ENCODE measurements around the gene PPP1R3C.

DNA sequence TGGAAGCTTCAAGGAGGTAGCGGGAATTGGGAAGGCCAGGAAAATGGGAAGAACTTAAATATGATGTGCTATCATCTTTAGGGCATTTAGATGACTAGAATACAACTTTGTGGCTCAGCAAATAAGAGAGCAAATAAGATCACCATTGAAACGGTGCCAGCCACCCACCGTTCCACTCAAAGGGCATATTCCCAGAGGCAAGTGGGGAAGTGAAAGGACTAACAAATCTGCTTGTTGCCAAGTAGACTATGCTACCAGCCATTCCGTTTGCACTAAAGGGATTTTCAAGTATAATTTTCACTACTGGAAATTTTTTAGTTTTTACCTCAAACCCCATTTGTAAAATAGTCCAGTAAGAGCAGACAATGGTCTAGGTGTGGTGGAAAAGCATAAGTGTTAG lies 4.0 kb upstream of the PPP1R3C start:
- TF ChIP-seq, protein P1, sequence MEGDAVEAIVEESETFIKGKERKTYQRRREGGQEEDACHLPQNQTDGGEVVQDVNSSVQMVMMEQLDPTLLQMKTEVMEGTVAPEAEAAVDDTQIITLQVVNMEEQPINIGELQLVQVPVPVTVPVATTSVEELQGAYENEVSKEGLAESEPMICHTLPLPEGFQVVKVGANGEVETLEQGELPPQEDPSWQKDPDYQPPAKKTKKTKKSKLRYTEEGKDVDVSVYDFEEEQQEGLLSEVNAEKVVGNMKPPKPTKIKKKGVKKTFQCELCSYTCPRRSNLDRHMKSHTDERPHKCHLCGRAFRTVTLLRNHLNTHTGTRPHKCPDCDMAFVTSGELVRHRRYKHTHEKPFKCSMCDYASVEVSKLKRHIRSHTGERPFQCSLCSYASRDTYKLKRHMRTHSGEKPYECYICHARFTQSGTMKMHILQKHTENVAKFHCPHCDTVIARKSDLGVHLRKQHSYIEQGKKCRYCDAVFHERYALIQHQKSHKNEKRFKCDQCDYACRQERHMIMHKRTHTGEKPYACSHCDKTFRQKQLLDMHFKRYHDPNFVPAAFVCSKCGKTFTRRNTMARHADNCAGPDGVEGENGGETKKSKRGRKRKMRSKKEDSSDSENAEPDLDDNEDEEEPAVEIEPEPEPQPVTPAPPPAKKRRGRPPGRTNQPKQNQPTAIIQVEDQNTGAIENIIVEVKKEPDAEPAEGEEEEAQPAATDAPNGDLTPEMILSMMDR (IDR thresholded peaks at IDR 0.05), result no peak
- TF ChIP-seq POLR2A (IDR thresholded peaks at IDR 0.05), result no peak

Data from uterus (tissue), 2 donors.